GM19238 (cell line): ENCODE data around the gene PSME4.

Experiments used
- DNase-seq: peaks from one replicate; pipeline ENCODE4 v3.0.0; 2011; ENCODE audit warnings: low spot score; ENCODE audit not compliant: insufficient read length

PSME4 gene

DNA sequence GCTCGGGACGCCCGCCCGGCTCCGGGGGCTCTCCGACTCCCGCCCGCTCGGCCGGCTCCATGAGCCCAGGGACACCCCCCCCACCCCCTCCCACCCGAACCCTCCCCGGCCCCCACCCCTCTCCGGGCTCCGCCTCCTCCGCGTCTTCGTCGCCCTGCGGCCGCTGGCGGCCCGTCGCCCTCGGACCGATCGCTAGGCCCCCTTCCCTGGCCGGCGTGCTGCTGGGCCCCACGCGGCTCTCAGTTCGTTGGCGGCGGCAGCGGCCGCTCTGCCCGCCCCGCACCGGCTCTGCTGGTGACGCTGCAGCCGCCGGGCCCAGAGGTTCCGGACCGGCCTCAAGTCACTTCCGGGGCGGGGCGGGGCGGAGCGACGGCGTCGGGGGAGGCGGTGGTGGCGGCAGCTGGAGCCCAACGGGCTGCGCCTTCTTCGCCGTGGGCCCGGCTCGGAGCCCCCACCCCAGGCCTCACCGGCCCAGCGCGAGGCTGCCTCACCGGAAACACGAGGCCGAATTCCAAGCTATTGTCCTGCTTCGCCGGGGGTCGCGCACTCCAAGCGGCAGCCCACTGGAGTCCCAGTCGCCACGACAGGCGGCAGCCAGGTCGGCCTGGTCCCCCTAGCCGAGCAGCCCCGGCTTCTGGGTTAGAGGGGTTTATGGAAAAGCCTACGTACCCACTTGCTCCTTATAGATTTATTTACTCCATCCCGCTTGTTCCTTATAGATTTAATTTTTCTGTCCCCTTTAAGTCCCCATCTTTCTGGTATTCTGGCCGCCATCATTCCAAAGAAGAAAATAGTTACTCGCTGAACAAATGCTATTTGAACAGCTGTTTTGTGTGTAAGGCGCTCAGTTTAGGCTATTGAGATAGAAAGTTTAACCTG lies at the start of gene PSME4:
TSS of gene PSME4 (minus strand) at position 270 of the 879 bp plus-strand sequence. CDS start at position 61, 209 bp downstream.
- peak; percentile 89 for DNase-seq

DNA sequence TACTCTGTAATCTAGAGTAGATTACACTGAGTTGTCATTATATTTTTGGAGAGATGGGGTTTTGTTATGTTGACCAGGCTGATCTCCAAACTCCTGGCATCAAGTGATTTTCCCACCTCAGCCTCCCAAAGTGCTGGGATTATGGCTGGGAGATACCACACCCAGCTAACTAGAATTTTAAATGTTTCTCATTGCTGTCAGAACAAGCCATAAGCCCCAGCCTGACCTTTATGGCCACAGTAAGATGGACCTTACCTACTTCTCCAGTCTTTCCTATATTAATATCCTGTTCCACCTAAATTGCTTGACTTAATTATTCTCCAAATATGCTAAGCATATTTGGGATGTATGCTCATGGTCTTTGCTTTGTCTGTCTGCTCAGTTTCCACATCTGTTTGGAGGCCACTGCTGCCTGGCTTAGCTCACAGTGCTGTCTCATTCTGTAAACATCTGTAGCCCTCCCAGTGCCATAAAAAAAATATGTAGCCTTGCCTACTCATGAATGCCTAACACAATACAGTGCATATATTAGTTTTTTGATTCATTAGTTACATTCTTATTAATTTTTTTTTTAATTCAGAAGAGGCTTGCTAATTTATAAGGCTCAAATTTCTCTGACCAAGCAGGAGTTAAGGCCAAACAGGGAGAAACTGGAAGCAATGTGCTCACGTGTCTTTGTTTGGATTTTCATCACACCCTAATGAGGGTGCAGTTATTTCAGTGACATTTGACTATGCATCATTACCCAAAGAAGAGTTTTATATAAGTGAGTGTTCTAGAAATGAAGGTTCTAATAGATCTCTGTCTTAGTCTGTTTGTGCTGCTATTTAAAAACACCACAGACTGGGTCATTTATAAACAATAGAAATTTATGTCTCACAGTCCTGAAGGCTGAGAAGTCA lies 45.3 kb upstream of the PSME4 start:
- no peak for DNase-seq

- DNase-seq, result no peak
Measured at GRCh38 chr2:54013996-54014395, 43.2 kb upstream of the PSME4 start.

GRCh38 chr2:54012538-54013141 lies 41.8 kb upstream of the PSME4 start:
- DNase-seq, result no peak

- no peak for DNase-seq
Measured at GRCh38 chr2:54009549-54009948, 38.8 kb upstream of the PSME4 start.

DNA sequence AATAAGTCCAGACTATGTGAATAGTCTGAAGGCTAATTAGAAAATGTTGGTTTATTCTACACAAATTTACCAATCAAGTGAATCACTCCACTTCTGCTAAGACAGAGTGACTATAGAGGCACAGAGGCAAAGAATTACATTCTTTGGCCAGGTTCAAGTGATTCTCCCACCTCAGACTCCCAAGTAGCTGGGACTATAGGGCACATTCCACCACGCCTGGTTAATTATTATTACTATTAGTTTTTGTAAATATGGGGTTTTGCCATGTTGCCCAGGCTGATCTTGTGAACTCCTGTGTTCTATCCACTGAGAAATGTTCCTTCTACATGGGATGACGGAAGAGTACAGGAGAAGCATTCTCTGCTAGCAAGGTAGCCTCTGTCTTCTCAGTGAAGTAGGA lies 37.6 kb upstream of the PSME4 start:
- DNase-seq, result no peak

- DNase-seq, result no peak
Measured at GRCh38 chr2:54000524-54000923, 29.7 kb upstream of the PSME4 start.

DNA sequence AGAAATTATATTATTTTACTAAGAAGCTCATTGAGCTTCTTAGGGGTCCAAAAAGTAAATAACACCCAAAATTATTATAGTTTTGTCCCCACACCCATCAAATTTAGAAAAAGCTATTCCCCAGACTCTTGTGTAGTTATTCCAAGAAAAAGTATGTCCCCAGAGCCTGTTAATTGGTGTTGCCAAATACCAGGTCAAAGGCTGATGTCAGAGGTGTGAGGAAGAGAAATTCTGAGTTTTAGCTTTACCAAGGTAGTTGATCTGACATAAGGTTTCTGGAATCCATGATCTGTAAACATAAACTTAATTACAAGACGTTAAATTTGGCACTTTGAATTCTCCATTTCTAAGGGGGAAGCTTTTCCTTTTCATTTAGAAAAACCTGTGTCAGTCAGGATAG lies 29.3 kb upstream of the PSME4 start:
- no peak for DNase-seq

DNA sequence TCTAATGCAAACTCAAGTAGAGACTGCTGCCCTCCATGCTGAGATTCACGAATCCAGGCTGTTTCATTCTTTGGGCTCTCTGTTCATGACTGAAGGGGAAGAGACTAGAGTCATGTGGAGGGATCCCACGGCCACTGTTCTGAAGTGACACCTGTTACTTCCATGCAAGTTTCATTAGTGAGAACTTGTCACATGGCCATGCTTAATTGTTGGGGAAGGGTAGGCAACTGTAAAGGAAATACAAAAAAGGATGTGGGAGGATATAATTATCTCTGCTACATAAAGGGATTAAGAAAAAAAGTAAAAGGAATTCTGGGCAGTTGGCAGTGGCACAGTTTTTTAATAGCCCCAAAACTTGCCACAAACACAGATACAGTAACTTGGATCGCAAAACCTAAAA lies 28.0 kb upstream of the PSME4 start:
- DNase-seq, result no peak

DNA sequence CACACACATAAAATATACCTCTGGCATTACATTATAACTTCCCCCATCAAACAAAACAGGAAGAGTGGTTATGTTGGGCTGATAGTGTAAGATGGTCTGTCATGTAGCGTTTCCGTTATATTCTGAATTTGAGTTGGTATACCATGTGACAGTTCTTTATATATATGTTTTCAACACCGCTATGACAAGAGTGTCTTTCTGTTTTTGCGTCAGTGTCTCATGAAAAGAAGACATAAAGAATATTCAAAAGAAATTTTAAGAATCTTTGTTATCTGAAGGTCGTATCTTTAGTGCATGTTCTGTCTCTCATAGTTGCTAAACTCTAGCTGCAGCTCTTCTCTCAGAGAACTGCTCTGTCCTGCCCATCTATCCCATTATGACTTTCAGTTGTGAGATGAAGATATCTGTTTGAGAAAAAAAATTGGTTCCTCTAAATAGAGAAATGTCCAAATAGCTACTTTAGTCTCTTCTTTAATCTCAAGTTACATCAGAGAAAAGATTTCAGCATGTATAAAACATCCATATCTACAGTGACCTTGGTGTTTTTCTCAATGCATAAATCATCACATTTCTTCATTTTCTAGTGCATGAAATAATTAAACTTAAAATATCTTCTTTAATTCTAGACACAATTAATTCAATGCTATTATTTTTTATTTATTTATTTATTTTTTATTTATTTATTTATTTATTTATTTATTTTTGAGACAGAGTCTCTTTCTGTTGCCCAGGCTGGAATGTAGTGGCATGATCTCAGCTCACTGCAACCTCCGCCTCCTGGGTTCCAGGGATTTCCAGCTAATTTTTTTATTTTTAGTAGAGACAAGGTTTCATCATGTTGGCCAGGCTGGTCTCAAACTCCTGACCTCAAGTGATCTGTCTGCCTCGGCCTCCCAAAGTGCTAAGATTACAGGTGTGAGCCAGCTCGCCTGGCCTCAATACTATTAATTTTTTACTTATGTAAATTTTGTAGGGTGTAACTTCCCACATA lies 24.3 kb upstream of the PSME4 start:
- no peak for DNase-seq

GRCh38 chr2:53991948-53992347 lies 21.2 kb upstream of the PSME4 start:
- DNase-seq, result no peak

- DNase-seq, result no peak
Measured at GRCh38 chr2:53989210-53989862, 18.5 kb upstream of the PSME4 start.

DNA sequence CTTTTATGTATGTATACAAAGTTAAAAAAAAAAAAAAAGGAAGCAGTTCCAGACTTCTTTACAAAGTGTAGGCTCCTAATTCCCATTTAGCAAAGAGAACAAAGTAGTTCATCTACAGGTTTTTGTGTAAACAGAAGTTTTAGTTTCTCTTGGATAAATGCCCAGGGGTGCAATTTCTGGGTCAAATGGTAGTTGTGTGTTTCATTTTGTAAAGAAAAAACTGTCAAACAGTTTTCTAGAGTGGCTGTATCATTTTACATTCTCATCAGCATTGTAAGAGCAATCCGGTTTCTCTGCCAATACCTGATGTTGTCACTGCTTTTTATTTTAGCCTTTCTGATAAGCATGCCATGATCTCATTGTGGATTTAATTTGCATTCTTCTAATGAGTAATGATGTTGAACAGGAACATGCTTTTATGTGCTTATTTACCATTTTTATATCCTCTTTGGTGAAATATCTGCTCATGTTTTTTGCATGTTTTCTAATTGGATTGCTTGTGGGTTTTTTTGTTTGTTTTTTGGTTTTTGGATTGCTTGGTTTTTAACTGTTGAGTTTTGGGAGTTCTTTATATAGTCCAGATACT lies 16.6 kb upstream of the PSME4 start:
- DNase-seq, result no peak

- no peak for DNase-seq
Measured at GRCh38 chr2:53985646-53986045, 14.9 kb upstream of the PSME4 start.

DNA sequence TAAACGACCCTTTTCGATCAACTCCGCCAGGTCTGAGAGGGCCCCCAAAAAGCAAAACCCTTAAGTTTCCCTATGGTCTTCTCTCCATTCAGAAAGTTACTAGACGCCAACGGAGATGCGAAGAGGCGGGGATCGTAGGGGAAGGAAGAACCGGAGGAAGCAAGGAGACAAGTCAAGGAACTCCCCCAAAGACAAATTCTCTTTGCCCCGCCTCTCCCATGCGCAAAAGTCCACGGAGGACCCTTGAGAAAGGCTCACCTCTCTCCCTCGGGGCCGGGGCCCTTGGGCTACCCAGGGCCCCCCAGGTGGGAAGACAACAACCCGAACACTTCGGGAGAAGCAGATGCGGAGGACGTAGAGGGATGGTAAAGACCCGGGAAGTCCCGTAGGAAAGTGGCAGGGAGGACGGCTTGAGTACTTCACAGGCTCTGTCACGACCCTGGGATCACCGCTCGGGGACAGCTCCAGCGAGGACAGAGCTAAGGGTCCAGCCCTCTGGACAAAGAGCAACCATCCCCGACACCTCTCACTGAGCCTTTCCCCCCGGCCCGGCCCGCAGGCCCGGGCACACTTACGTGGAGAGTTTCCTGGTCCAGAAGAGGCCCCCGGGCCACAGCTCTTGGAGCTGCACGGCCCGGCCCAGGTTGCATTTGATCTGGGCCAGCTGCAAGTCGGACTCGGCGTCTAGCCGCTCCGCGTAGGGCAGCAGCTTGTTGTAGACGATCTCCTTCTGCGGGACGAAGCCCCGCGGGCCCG lies 647 bp downstream of the PSME4 start:
- DNase-seq, result no peak

GRCh38 chr2:53969285-53969967 lies 1.4 kb downstream of the PSME4 start:
- DNase-seq, result no peak

GRCh38 chr2:53964987-53965687 lies 5.7 kb downstream of the PSME4 start:
- DNase-seq, result no peak
